Fibroblast of pulmonary artery (primary cell): ENCODE results near the gene PTPRH.
"Not testable (repeated sequence)": the region's sequence is repeated elsewhere in the genome, so short reads cannot be mapped to it uniquely, and the experiment has no call there.

Experiments used
- DNase-seq: peaks from one replicate; pipeline ENCODE4 v3.0.0-alpha.2; 2010; ENCODE audit warnings: low read depth
- H3K4me3 ChIP-seq: replicated peaks from 2 replicates; pipeline ENCODE4 v1.5.1; 2011; ENCODE audit warnings: low read depth, mild to moderate bottlenecking, control low read depth, low read length, moderate library complexity
- TF ChIP-seq, protein P1 (sequence below): IDR thresholded peaks from 2 replicates; pipeline ENCODE4 v1.5.1; 2011; ENCODE audit warnings: mild to moderate bottlenecking, control low read depth, low read length, inconsistent platforms; ENCODE audit errors: missing control alignments

The PTPRH gene

DNA sequence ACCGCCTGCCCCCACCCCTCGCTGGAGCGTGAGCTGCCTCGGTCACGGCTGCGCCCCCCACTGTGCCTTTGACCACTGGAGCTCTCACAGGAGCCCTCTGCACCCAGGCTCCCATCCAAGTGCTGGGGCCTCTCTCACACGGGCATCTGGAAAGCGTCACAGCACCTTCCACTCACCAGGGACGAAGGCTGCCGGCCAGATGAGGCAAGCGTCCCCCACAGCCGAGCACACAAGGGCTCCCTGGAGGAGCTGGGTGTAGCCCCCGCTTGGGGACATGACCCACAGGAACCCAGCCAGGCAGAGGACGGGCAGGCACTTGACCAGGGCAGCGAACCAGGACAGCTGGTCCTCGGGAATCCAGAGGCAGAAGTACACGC is 18.7 kb upstream of the PTPRH start:
- H3K4me3 ChIP-seq: no peak overlapping the region
- DNase-seq: no peak
- TF ChIP-seq, protein P1, sequence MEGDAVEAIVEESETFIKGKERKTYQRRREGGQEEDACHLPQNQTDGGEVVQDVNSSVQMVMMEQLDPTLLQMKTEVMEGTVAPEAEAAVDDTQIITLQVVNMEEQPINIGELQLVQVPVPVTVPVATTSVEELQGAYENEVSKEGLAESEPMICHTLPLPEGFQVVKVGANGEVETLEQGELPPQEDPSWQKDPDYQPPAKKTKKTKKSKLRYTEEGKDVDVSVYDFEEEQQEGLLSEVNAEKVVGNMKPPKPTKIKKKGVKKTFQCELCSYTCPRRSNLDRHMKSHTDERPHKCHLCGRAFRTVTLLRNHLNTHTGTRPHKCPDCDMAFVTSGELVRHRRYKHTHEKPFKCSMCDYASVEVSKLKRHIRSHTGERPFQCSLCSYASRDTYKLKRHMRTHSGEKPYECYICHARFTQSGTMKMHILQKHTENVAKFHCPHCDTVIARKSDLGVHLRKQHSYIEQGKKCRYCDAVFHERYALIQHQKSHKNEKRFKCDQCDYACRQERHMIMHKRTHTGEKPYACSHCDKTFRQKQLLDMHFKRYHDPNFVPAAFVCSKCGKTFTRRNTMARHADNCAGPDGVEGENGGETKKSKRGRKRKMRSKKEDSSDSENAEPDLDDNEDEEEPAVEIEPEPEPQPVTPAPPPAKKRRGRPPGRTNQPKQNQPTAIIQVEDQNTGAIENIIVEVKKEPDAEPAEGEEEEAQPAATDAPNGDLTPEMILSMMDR: no peak

GRCh38 chr19:55227241-55228014 is 18.1 kb upstream of the PTPRH start:
- no peak for DNase-seq
- no peak overlapping the region for H3K4me3 ChIP-seq
- TF ChIP-seq, protein P1: no peak

DNA sequence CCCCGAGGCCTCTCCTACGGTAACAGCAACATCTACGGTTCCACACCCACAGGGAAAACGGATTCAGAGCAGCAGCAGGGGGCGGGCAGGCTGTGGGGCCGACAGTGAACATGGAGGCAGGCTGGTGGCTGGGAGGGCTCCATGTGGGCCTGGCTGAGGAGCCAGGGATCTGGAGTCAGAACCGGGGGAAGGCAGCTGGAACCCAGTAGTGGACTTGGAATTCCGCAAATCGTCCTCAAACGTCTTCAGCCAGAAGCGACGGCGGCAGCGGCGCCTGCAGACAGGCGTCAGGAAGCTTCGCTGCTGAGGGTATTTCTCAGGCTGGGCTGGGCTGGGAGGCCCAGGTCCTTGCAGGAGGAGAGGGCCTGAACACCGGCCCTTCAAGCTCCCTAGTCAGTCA is 17.5 kb upstream of the PTPRH start:
- no peak overlapping the region for H3K4me3 ChIP-seq
- TF ChIP-seq, protein P1: no peak
- no peak for DNase-seq

DNA sequence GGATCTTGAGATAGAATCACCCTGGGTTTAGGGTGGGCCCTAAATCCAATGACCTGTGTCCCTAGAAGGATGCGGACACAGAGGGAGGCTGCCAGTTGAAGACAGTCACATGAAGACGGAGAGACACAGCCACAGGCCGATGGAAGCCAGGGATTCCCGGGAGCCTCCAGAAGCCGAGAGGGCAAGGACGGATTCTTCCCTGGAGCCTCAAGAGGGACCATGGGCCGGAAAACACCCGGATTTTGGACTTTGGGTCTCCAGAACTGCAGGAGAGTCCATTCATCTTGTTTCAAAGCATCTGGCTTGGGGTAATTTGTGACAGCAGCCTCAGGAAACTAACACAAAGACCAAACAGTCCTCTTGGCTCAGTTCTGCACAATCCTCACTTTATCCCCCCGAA is 17.0 kb upstream of the PTPRH start:
- no peak overlapping the region for H3K4me3 ChIP-seq
- TF ChIP-seq, protein P1: no peak
- no peak for DNase-seq

DNA sequence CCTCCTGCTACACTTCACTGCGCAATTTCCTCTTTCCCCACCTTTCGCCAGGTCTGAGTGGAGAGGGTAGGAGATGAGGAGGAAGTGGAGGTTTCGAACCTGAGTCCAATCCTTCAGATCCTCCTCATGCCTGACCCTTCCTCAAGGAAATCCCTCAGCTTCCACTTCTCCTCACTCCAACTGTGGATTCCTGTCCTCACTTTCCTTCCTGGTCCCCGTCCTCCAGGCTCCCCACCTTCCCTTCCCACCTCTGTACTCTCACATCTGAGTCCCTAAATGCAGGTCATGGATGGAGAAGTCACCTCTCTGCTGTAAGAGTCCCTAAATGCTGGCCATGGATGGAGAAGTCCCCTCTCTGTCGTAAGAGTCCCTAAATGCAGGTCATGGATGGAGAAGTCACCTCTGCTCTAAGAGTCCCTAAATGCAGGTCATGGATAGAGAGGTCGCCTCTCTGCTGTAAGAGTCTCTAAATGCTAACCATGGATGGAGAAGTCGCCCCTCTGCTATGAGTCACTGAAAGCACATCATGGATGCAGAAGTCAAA is 16.2 kb upstream of the PTPRH start:
- no peak for DNase-seq
- TF ChIP-seq, protein P1: no peak
- H3K4me3 ChIP-seq: no peak overlapping the region

- H3K4me3 ChIP-seq, DNase-seq: not testable (repeated sequence)
These were observed 15.5 kb upstream of the PTPRH start for GRCh38 chr19:55224679-55225414.

- DNase-seq: no peak
- no peak overlapping the region for H3K4me3 ChIP-seq
- TF ChIP-seq, protein P1: no peak
These were observed 14.9 kb upstream of the PTPRH start for GRCh38 chr19:55224038-55224665.
